Measurements from ENCODE around the gene IQSEC1.

Gene IQSEC1

DNA sequence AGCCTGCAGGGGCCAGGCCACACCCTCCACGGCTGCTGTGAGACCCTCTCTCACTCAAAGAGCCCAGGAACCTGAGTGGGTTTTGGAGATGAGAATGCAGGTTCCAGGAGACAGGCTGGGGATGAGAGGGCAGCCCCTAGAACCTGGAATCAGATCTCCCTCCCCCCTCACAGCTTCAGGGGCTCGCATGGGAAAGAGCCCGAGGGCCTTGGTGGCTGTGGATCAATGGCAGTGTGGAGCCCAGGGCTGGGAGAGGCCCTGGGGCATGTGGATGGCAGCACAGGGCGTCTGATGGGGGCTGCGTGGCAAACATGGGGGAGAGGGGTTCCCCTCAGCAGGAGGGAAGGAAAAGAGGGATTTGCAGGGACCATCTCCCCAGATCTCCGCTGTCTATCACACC lies 119.0 kb downstream of the IQSEC1 start:
- no peak for DNase-seq (ENCODE audit: low read depth in 2 of 2)
- no peak overlapping the region for H3K4me3 ChIP-seq (replicated peaks in 1 of 2; ENCODE audit: low read depth in 2 of 2, low read length in 2 of 2)
- TF ChIP-seq CTCF (IDR thresholded peaks at IDR 0.05; ENCODE audit: low read depth, low read length) = no peak

DNA sequence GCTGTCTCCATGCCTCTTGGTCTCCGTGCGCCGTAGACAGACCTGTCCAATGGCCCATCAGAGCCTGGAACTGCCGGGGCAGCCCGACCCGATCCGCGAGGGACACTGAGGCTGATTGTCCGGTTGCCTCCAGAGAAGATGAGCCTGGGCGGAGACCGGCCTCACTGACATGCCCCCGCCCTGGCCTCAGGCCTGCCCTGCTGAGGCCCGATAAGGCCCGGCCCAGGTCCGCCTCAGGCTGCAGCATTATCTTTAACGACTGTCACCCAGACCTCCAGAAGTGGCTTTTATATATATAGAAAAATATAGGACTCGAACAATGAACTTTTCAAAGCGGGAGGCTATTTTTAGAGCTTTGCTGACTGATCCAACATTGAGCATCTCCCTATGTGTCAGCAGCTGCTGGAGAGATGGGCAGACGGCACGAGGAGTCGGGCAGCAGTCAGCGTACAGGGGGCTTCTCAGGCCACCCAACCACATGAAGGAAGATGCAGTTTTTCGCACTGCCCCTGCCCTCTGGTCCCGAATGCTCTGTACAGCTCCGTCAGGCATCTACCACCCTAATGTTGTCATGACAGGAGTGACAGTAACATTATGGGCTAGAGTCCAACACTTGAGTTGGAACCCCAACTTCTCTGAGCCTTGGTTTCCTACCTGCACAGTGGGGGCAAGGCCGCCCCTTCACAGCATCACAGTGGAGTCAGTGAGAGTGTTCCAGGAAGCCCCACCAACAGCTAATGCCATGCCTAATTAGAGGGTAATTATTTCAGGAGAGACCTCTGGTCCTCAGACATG lies 119.8 kb downstream of the IQSEC1 start:
- DNase-seq (ENCODE audit: low read depth in 2 of 2) = no peak
- no peak for TF ChIP-seq CTCF (IDR thresholded peaks at IDR 0.05; ENCODE audit: low read depth, low read length)
- H3K4me3 ChIP-seq (replicated peaks in 1 of 2; ENCODE audit: low read depth in 2 of 2, low read length in 2 of 2) = no peak overlapping the region

DNA sequence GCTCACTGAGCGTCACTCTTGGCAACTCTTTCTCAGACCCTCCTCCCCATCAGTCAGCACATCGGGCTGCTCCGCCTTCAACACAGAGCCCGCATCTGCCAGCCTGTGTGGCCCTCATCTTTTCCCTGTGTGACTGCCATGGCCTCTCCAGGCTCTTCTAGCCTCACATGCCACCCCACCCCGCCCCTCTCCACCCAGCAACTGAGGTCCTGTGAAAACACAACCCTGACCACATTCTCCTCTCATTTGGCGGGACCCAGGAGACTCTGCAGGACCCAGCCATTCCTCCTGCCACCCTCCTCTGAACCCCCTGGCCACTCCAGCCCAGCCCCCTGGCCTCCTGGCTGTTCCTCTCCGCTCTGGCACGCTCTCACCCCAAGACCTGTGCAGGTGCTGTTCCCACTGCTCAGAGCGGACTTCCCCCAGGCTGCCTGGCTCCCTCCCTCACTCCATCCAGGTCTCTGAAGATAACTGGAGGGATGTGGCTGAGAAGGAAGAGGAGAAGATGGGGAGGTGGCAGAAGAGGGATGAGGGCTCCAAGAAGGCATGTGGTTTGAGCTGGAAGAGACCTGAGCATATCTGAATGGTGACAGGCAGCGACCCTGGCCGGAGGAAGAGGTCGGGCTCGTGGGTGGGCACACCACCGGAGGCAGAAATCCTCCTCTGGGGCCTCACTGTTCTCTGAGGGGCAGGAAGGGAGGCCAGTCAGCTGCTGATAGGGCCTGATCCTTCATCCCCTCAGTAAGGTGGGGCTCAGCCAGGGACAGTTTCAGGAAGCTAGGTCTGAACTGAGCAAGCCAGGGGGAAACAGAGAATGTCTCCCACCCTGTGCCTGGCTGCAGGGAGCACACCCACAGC lies 120.7 kb downstream of the IQSEC1 start:
- DNase-seq (ENCODE audit: low read depth in 2 of 2) = no peak
- H3K4me3 ChIP-seq (replicated peaks in 1 of 2; ENCODE audit: low read depth in 2 of 2, low read length in 2 of 2) = no peak overlapping the region
- no peak for TF ChIP-seq CTCF (IDR thresholded peaks at IDR 0.05; ENCODE audit: low read depth, low read length)

- H3K4me3 ChIP-seq (replicated peaks in 1 of 2; ENCODE audit: low read depth in 2 of 2, low read length in 2 of 2) = no peak overlapping the region
- peak; percentile 36 to 58 for DNase-seq (ENCODE audit: low read depth in 2 of 2)
Observed at GRCh38 chr3:12948891-12949711, 124.1 kb downstream of the IQSEC1 start.

DNA sequence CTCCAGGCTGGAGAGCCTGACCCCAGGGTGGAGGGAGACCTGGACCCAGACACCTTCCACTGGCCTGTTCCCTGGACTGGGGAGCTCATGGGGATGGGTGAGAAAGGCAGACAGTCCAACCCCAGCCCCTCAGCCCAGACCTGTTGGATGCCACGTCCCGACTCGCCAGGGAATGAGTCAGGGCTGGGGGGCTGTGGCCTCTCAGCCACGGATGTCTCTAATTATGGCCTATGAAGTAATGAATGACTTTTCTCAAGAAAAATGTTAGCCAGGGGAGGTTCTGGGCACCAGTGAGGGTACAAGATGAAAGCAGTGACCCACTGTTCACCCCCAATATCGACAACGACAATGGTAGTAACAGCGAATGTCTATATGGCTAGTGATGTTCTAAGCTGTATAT lies 124.9 kb downstream of the IQSEC1 start:
- peak in 1 of 2 donors; percentile 30 for DNase-seq (ENCODE audit: low read depth in 2 of 2)
- TF ChIP-seq CTCF (IDR thresholded peaks at IDR 0.05; ENCODE audit: low read depth, low read length) = no peak
- H3K4me3 ChIP-seq (replicated peaks in 1 of 2; ENCODE audit: low read depth in 2 of 2, low read length in 2 of 2) = no peak overlapping the region

More at GRCh38 chr3:12948891-12949711, 124.1 kb downstream of the IQSEC1 start:
- peak; percentile 2 for TF ChIP-seq CTCF (IDR thresholded peaks at IDR 0.05; ENCODE audit: low read depth, low read length)

All from cardiac fibroblast (primary cell).